C1 segment of cervical spinal cord (tissue), 14 donors: ENCODE measurements around the gene IFTAP.

Experiments
- DNase-seq, 14 donors: peaks; one replicate each; lab custom pipeline; 2025; lab: John Stamatoyannopoulos, UW

IFTAP gene

GRCh38 chr11:36598051-36598450, 3.7 kb downstream of the IFTAP start, which contains the start of gene RAG2:
TSS of gene RAG2 (minus strand) at chr11:36598236. CDS start at chr11:36594168, 4,068 bp downstream.
- no peak for DNase-seq

- DNase-seq = no peak
Measured at GRCh38 chr11:36600180-36600579, 5.9 kb downstream of the IFTAP start.

DNA sequence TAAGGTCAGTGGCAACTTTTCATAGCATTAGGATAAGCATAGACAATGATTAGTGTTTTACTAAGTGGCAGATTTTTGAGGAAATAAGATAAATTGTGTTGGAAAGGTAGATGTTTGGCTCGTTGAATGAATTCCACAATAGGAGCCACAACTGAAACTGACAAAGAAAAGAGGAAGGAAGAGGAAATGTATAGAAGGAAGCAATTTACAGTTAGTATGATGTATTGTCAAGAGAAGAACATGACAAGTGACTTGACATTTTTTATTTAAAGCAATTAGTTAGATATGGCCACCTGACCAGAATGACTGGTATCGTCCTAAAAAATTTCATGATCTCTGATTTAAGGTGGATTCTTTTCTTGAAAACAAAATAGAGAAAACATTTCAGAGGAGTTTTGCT, 6.9 kb downstream of the IFTAP start:
- no peak for DNase-seq

GRCh38 chr11:36602135-36602534, 7.8 kb downstream of the IFTAP start:
- no peak for DNase-seq

DNA sequence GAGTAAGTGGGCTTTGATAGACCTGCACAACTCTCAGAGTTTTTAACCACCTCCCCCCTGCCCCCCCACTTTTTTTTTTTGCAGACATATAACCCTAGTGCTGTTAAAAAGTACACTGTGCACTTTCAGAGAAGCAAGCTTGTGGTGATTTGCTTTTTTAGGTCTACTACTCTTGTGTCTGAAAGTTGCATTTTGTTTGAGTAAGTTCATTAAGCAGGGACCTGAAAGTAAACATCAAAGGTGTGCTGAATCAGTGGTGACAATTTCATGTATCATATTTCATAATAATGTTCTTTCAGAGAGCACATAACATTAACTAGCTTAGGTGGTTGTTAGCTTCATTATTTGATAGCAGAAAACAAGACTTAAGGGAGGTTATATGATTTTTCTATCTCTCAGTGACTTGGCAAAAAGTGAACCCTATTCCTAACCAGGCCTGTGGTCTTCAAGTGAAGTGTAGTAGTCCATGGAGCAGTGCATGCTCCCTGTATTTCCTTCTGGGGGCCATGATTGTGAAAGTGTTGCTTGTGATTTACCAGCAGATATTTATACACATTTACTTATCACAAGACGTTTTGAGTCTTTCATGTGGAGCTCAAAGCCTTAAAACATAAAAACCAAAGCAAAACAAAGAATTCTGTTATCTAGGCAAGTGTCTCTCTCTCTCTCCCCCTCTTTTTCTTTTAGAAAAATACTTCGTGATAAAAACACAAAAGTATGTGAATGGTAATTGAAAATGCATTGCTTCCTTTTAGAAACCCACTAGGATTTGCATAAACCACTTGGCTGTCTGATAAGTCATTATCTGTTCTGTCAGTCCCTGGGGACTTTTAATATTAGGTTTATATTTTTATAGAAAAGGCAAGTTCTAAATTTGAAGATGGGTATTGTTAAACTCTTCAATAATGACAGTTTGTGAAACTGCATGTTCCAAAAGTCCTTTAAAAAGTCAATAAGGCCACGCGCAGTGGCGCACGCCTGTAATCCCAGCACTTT, 11.2 kb downstream of the IFTAP start:
- no peak for DNase-seq

GRCh38 chr11:36608491-36609199, 14.3 kb downstream of the IFTAP start:
- no peak for DNase-seq

DNA sequence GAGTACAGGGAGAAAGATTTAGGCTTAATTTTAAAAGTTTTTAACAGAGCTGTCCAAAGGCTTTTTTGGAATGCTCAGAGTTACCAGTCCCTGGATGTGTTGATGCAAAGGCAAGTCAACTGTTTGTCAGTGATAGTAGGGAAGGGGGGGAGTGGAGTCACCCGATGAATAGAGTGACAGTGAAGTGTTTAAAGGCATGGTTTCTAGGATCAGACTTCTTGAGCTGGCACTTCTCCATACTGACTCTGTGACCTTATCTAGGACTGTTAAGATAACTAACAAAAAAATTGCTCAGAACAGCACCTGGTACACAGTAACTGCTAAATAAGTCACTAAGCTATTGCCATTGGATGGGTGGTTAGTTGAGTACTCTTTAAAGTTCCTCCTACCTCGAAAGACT, 15.1 kb downstream of the IFTAP start:
- no peak for DNase-seq

DNA sequence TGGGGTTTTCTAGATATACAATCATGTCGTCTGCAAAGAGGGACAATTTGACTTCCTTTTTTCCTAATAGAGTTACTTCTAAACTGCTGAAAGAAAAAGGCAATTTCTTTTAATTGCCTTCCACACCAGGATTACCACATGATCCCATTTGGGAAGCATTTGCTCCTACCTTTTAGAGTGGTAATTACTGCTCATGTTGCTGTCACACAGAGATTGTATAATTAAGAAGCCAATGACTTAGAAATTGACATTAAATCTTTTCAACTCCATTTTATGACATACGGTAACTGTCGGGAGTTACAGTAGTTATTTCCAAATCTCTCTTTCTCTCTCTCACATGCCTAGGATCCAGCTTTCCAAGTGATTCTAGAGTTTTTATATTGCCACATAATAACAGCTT, 21.5 kb downstream of the IFTAP start:
- DNase-seq = no peak

DNA sequence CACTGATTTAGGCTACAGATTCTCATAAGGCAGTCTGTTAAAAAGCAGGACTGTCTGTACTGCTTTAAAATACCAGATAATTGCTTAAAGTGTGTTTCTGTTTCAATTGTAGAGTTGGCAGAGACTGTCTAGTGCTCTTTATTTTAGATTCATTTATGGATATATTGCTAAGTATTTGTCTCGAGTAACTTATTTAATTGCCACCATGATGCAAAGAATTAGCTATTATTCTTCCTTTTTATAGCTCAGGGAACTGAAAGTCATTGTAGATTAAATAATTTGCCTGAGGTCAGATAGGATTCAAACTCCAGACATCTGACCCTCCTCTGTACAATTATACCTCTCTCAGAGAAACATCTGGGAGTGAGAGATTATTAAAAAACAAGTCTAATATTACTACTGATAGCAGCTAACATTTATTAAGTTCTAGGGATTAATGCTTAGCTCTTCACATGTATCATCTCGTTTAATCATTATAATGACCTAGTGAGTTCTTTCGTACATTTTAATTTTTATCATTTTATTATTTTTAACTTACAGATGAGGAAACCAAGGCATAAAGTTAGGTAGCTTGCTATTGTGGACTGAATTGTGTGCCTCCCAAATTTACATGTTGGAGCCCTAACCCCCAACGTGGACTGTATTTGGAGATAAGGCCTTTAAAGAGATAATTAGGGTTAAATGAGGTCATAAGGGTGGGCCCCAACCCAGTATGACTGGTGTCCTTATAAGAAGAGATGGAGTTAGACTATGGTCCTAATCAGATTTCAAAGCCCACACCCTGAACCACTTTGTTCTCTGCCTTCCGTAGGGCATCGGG, 23.5 kb downstream of the IFTAP start:
- DNase-seq = no peak

DNA sequence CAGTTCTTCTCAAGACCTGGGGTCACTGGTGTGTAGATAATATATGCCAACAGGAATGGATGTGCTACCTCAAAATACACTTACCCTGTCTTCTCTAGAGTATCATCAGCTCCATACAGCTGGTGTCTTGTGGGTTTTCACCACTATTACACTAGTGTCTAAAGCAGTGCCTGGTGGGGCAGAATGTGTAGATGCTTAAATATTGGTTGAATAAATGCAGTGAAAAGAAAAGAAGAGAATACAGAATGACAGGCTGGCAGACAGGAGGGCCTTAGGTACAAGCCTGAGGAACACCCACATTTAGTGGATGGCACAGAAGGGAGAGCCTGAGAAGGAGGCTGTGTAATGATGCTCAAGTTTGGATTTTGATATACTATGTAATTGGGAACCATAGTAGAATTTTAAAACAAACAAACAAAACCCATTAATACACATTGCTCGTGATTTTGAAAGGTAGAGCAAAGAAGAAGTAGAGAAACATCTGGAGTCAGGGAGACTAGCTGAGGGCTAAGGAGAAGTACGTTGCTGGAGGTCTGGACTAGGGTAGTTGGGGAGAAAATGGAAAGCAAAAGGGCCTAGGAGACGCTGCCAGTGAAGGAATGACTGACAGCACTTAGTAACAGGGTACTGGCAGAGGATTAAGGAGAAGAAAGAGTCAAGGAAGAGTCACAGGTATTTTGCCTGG, 24.2 kb downstream of the IFTAP start:
- no peak for DNase-seq

DNA sequence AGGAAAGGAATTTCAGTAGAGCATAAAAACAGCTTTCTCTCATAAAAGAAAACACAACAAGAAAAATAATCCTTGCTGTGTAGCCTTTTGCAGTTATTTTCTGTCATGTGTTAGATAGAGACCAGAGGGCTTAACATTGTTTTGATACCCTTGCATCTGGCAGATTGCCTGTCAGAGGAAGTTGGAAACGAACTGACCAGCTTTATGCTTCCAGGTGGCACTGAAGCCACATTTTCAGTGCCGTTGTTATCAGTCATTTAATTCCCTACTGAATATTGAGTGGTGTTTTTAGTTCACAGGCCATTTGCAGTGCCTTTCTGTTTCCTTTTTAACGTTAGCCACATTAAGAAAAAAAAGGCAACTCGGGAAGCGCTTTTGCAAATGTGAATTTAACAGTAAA, 25.2 kb downstream of the IFTAP start:
- peak in 1 of 14 donors; percentile 23 for DNase-seq

DNA sequence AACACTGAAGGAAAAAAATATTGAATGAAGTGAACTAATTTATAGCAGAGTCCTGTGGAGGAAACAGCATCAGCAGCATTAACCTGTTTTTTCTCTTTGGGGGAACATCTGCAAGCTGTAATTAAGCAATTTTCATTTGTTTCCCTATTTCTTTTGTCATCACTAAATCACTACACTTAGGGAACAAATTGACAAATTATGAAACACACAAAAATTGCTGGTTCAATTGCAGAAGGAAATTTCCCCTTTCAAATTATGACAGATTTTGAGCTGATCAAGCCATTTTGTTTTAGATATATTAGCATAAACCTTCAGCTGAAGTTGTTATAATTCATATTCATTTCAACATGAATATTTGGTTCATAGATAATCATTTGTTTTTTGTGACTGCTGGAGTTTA, 25.9 kb downstream of the IFTAP start:
- DNase-seq = no peak

GRCh38 chr11:36622431-36623136, 28.3 kb downstream of the IFTAP start:
- DNase-seq = no peak

- no peak for DNase-seq
Measured at GRCh38 chr11:36623494-36623893, 29.2 kb downstream of the IFTAP start.

GRCh38 chr11:36627006-36627405, 32.7 kb downstream of the IFTAP start:
- no peak for DNase-seq

GRCh38 chr11:36627471-36627870, 33.2 kb downstream of the IFTAP start:
- no peak for DNase-seq

DNA sequence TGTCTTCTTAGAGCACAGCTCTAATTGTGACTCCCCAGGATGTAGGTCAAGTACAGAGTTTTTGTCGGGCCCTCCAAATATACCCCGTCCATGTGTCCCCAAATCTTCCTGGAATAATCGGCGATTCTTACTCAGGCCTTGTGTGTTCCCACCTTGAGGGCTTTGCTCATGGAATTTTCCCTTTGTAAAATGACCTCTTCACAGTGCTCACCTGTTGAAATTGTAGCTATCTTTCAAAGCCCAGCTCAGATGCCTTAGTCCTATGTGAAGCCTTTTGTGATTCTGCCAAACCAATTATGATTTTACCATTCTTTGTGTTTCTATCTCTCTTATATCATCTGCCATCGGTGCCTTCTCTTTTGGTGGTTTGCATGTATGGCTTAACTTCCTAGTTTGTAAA, 33.8 kb downstream of the IFTAP start:
- no peak for DNase-seq

GRCh38 chr11:36628765-36629244, 34.5 kb downstream of the IFTAP start:
- no peak for DNase-seq

DNA sequence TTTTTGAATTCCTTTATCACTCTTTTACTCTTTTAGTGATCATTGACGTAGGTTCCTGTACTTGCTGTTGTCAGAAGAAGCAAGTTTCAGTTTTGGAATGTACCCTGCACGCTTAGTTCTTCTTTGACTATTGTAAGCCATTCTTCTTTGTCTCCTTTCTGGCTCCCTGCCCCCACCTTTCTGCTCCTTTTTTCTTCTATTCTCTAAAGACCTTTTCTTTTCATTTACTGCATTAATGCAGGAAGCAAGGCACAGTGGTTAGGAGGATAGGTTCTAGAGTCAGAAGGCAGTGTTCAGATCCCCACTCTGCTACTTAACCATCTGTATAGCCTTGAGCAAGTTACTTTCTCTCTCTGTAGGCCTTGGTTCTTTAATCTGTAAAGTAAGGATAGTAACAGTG, 37.5 kb downstream of the IFTAP start:
- no peak for DNase-seq

DNA sequence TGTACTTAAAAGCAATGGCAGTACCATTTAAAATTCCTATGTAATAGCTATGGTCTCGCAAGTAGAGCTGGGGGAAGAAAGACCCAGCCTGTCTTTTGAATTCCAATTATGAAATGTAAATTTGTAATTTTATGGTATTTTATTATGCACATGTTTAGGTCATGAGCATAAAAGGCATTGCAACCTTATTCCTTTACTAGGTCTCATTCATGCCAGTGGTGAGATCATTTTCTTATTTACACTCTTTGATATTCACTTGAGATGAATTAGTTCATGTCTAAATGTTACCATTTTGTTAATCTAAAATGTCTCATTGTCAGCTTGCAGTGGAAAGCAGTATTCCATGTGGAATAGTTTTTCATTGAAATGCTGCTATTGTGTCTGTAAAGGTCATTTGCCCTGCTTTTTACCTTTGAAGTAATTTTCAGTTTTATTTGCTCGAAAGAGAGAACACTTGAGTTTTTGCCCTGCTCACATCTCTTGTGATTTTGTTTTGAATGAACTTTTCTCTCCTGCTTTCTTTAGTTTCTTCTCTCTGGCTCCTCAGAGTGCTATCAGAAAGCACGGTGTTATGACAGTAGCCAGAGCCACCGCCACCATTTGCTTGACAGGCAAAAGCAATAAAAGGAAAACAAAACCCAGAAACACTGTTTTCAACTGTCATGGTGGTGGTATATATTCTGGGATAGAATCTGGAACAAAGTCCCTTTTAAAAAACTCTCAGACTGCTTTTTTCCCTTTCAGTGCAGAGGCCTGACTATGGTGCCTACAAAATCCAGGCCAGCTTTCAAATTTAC, 41.0 kb downstream of the IFTAP start:
- DNase-seq = no peak
